GM23248 (cell line): ENCODE measurements around the gene CCNA1.

Source experiments
- EZH2 ChIP-seq: fragments of 200-600 bp; sonication (generic); IDR thresholded peaks from 2 replicates; pipeline ENCODE4 v1.6.1; 2018; ENCODE audit warnings: antibody characterized with exemption, mild to moderate bottlenecking; ENCODE audit not compliant: insufficient read depth, poor library complexity, severe bottlenecking
- EZH2phosphoT487 ChIP-seq: fragments of 200-600 bp; sonication (generic); IDR thresholded peaks from 2 replicates; pipeline ENCODE4 v1.6.1; 2018; ENCODE audit warnings: antibody characterized with exemption, moderate library complexity, mild to moderate bottlenecking, low read depth; ENCODE audit not compliant: insufficient read depth

- TF ChIP-seq EZH2 (no peak), EZH2phosphoT487 (no peak)
These were observed 37.0 kb upstream of the CCNA1 start for GRCh38 chr13:36395280-36395679.
